ENCODE data around the gene NAPEPLD.

The NAPEPLD gene

DNA sequence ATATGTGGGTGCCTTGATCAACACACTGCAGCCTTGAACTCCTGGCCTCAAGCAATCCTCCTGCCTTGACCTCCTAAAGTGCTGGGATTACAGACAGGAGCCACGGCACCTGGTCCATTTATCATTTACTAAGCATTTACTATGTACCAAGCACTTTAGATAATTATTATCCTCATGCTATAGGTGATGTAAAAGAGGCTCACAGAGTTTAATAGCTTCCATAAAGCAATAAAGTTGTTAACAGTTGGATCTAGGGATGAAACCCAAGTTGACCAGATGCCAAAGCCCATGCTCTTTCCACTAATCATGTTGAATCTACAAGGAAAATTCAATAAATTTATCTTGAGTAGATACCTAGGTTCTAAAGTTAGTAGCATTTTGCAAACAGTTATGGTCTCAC, 5.0 kb downstream of the NAPEPLD start:
- no peak for DNase-seq (ENCODE audit: low spot score)

DNA sequence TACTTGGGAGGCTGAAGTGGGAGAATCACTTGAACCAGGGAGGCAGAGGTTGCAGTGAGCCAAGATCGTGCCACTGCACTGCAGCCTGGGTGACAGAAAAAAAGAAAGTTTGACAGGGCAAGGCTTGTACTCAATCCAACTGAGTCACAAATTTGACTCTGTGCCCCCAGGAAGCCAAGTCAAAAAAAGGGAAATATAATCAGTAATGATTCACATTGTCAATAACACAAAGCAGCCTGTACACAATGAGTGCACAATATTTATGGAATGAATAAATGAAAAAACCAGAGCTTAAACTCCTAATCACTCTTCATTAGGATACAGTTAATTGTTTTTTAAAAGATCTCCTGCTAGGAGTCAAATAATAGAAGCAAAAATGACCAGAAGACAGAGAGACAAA, 6.4 kb downstream of the NAPEPLD start:
- no peak for DNase-seq (ENCODE audit: low spot score)

DNA sequence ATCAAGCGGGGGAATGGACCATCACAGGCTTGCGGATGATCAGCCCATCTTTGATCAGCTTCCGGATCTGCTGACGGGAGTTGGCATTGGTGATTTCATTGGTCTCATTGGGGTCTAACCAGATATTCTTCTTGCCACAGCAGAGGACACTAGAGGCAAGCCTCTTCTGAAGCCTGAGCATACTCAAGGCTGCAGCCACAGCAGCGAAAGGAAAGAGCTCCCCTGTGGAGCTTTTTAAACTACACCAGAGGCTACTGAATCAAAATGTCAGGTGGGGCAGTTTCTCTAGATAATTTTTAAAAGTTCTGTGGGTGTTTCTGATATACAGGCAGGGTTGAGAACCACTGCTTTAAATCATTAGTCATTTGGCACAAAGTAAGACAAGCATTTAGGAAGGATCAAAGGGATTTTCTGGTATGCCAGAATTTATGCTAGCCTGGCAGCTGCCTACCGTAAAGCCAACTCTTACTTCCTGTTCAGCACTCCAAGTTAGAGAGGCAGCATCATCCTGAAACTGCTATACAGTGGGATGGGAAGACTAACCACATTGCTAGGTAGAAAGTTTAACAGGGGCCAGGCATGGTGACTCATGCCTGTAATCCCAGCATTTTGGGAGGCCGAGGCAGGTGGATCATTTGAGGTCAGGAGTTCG, 7.0 kb downstream of the NAPEPLD start:
- no peak for DNase-seq (ENCODE audit: low spot score)

DNA sequence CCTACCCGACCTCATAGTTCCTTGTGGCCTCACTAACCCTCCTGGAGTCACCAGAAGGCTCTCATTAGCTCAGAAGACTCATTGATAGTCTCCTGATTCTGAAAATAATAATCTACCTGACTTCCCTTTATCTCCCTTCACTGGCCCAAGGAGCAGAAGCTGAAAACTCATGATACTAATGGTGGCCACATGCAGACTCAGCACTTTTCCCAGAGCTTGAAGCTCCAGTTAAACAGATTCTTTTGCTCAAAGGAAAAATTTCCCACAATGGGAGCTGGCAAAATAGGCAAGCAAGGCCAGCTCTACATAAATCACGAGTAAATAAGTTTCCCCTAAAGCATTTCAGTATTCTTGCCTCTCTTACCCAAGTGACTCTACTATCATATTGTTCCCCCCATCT, 8.2 kb downstream of the NAPEPLD start:
- no peak for DNase-seq (ENCODE audit: low spot score)

DNA sequence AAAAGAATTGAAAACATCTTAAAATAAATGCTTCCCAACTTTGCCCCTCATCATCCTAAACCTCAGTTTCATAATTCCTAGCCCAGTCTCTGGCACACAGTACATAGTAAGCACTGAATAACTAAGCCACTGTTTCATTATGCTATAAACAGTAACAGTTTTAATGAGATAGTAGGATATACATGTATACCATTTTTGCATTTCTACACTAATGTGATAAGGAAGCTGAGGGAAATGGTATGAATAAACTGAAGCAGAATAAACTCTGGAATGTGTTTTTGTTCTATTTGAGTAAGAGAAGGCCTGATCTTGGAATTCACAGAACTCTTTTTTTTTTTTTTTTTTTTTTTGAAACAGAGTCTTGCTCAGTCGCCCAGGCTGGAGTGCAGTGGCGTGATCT, 8.8 kb downstream of the NAPEPLD start:
- no peak for DNase-seq (ENCODE audit: low spot score)

DNA sequence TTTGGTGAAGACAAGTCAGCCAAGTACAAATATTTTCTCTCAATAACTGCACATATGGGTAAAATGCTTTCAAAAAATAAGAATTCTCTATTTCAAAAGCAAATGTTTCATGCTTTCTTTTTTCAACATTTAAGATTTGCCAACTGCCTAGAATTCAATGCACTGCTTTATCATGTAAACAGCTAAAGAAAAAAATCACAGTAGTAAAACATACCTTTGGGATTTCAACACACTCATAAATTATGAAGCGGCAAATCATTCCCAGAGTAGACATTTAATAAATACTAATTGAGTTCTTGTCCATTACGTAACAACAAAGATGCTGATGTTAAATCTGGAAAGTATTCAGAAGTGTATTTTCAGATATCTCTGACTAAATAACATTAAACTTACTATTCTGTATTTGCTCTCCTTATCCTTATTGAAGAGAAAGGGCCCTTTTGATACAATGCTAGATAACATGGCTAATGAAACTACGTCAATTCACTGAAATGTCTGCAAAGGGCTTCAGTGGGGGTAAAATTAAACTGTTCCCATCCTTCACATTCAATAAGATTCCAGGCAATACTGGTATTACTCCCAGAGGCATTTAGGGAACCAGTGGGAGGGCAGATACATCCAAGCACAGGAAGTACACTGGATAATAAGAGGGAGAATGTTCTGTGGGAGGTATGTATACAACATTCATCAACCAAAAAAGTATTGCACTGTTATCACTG, 13.9 kb downstream of the NAPEPLD start:
- DNase-seq (ENCODE audit: low spot score) = no peak

DNA sequence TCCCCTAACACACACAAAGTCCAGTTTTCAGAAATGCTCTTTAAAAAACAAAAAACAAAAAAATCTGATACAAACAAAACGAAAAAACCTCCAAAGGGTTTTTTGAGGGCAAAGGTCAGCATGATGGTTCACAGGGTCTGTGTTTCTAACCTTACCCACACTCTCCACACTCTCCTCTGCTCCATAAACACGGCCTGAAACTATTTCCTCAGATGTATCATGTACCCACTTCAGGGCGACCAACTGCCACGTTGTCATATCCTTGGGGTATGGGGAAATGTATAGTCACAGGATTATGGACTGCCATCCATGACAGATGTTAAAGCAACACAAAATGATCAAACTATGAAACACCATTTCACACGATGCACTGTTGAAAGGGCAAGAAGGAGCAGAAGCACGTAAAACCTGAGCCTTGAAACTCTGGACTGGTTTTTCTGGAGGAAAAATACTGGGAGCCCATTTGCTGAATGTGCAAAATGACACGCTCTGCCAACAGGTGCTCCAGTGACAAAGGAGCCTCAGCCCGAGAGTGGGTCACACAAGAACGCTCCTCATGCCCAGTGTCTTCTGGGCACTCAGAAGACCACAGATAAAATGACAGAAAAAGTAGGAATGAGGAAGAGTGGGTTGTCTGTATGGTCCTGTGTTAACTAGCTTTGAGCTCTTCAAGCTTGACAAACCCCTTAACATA, 15.8 kb downstream of the NAPEPLD start:
- DNase-seq (ENCODE audit: low spot score) = no peak

DNA sequence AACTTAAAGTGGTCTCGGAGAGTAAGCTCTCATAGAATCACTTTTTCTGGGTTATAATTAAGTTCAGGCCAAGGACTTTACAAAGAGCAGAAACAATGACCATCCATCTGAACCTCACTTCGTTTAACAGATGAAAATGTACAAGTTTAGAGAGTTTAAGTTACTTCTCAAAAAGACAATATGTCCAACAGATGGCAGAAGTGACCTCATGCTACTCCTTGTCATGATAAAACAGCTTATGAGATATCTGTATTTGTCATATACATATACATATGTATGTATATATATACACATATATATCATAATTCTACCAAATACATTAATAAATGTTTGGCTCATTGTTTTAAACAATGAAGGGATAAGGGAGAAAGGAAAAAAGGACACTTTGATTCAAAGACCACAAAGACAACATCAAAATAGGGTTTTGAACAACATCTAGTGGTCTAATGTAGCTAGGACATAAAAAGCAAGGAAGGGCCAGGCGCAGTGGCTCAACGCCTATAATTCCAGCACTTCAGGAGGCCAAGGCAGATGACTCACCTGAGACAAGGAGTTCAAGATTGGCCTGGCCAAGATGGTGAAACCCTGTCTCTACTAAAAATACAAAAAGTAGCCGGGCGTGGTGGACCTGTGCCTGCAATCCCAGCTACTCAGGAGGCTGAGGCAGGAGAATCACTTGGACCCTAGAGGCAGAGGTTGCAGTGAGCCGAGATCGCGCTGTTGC, 17.8 kb downstream of the NAPEPLD start:
- no peak for DNase-seq (ENCODE audit: low spot score)

DNA sequence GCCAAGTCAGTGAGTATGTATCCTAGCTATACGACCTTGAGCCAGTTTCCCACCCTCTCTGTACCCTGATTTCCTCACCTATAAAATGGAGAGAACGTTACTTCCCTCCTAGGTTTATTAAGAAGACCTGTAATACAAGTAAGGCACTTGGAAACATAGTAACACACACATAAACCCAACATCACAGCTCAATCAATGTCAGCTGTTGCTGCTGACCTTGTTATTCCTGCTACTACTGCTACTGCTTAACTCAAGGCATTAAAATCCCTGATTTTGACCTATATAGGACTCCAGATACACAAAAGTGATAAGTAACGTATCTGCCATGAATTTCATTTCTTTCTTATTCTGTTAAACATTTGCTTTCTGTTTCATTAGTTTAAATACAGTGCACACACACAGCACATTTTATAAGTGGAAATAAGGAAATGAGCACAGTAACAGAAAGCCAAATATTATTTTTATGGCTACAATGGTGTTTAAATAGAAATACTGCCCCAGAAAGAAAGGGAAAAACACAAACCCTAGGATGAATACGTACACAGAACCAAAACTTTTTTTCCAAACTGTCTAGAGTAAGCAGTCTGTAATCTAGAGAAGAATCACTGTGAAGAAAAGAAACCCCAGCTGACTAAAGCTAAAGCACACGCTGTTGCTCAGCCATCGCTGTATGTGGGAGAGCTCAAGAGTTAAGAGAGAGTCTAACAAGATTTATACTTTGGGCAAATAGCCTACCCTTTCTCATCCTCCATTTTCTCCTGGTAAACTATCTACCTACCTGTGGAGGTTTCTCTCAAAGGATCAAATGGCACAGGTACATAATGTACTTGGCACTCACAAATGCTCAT, 19.0 kb downstream of the NAPEPLD start:
- no peak for DNase-seq (ENCODE audit: low spot score)

DNA sequence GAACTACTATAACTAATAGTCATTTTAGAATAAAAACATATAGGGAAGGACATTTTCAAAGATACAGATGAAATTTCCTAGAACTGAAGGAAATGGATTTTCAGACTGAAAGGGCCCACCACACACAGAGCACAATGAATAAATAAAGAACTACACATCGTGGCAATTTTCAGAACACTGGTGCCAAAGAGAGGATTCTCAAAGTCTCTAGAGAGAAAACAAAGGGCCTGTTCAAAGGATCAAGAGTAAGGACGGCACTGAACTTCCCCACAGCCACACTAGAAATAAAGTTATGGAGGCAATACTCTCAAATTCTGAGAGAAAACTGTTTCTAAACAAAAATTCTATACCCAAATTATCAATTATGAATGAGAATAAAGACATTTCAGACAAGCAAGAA, 21.9 kb downstream of the NAPEPLD start:
- DNase-seq (ENCODE audit: low spot score) = no peak

DNA sequence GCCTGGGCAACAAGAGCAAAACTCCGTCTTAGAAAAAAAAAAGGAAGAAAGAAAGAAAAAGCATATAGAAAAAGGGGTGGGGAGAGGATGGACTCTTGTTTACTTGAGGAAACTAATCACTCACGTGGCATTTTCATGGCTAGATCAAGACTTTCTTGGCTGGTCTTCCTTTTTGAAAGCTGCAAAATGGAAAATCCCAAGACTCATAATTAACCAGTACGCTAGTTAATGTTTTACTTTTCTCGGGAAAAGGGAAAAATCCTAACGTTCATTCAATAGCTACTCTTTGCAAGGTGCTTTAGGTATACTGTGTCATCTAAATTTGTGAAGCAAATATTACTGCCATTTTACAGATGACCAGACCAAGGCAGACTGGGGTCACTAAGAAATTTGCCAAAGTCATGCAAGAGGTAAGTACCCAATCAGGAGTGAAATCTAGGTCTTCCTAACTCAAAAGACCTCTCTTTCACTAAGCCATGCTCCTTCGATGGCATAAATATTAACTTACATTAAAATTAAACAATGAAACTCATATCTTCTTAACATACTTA, 24.4 kb downstream of the NAPEPLD start:
- DNase-seq (ENCODE audit: low spot score) = no peak

DNA sequence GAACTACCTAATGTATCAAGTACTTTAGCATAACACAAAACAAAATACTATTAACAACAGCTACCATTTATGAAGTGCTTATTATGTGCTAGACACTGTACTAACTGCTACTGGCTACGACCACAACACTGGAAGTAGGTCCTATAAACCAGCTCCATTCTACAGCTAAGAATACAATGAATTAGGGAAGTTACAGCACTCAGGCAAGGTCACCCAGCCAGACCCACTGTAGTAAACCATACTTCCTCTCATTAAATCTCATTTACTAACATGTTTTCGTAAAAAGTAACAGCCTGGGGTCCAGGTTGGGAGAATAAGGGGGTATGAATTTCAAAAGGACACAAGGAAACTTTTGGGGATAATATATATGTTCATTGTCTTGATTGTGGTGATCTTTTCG, 25.4 kb downstream of the NAPEPLD start:
- DNase-seq (ENCODE audit: low spot score) = no peak

DNA sequence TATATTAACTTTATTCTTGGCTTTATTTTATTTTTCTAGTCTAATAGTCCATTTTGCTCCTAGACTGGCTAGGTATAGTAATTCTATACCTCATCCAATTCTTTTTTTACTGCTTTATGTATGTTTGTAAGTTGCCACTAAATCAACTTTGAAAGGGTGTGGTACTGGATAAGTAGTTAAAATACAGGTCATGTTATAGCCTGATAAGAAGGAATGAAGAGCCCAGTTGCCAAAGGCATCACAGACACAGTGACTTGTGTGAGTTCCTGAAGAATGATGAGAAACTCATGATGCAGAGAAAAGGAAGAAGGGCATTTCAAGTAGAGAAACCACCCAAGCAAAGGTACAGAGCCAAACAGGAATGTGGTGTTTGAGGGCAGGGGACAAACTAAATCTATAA, 27.3 kb downstream of the NAPEPLD start:
- no peak for DNase-seq (ENCODE audit: low spot score)

DNA sequence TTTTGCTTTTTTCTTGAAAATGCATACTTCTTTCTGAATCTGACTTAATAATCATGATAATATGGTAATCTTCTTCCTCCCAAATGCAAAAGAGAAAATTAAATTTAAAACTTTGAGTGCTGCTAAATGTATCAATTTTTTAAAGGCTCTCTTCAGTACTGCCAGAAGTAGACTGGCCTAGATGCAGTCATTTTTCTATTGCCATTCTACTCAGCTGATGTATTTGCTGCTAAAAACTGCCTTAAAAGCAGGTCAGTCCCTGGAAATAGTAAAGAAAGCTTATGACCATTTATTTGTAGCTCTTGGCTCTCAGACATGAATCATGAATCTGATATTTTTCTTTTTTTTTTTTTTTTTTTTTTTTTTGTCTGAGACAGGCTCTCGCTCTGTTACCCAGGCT, 28.5 kb downstream of the NAPEPLD start:
- DNase-seq (ENCODE audit: low spot score) = no peak

DNA sequence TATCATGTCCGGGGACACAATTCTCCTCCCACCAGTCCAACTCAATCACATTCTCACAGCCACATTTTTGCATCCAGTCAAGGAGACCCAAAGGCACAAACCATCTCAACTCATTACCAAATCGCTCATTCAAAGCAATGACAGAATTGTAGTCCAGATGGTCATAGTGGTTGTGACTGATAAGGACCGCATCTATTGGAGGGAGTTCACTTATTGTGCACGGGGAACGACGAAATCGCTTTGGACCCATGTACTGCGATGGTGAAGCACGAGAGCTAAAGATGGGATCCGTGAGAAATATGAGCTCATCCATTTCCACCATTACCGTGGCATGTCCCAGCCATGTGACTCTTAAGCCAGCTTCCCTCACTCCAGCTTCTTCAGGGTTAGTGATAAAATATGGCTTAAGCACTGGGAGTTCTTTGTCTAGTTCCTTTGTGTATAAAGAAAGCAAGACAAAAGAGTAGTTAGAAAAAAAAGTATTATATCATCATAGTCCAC, 29.1 kb downstream of the NAPEPLD start:
- DNase-seq (ENCODE audit: low spot score) = no peak

DNA sequence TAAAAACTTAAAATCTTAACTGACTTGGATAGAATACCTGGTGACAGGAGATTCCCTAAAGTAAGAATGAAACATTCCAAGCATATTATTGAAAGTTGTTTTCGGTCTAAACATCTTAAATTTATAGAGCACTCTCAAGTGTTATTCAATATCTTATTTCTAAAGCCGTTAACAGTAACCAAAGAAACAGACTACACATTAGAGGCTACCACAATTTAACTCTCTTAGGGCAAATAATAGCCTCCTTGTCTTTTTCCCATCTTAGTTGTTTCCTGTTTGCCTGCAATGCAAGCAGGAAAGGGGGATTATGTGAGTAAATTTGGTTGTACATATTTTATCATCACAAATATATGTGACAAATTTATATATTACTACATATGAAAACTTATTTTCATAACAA, 31.4 kb downstream of the NAPEPLD start:
- no peak for DNase-seq (ENCODE audit: low spot score)

DNA sequence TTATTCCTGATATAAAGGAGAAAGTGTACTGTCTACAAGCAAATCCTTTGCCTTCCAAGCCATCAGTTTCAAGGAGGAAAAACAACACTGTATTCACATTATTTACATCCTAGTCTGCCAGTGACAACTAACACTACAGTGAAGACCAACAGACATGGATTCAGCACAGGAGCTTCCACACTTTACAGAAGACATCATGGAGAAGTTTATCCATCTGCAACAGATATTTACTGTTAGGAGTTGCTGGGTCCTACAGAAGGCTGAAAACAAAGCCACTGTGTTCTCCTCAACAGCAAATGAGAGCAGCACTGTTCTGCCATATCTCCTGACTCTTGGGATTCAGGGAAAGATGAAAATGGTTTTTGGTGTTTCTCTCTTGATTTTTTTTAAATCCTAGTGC, 31.9 kb downstream of the NAPEPLD start:
- DNase-seq (ENCODE audit: low spot score) = no peak

DNA sequence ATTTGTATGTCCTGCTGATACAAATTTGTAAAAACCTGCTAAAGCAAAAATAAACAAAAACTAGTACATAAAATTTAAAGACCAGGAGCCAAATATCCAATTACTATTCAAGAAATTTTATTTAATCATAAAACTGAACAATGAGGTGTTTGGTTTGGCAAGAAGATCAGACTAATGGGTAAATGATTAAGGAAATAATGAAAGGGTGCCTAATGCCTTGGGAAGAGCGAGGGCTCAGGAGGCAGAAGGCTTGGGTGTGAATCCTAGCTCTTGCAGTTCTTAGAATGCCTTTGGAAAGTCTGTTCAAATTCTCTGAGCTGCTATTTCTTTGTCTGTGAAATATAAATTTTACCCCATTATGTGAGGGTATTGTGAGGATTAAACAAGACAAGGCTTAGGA, 32.4 kb downstream of the NAPEPLD start:
- no peak for DNase-seq (ENCODE audit: low spot score)

DNA sequence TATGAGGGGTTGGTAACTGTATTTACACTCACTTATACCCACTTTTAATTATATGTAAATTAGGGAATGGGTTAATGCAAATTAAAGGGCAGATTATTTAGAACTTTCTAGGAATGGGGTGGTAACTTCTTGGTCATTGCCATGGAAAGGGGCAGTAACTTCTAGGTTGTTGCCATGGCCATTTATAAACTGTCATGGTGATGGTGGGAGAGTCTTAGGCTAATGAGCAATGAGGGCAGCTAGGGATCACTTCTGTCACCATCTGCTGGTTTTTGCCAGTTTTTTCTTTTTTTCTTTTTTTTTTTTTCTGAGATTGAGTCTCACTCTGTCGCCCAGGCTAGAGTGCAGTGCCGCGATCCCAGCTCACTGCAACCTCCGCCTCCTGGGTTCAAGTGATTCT, 33.1 kb downstream of the NAPEPLD start:
- DNase-seq (ENCODE audit: low spot score) = no peak

DNA sequence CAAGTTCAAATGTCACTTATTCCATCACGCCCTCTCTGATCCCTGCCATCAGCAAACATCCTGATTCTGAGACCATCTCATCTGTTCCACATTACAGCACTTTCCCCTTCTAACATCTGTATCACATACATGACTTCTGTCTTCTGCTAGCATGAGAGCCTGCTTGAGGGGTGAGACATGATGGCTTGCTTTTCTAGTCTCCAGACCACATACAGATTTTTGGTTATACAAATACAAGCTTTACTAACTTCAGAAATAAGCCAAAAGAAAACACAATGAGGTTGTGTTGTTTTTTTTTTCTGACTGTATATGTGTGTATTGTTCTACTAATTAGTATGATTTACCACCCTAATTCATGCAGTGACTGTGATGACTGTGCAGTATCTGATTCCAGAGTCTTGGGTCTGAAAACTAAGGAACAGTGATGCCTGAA, 34.3 kb downstream of the NAPEPLD start:
- DNase-seq (ENCODE audit: low spot score) = no peak

DNA sequence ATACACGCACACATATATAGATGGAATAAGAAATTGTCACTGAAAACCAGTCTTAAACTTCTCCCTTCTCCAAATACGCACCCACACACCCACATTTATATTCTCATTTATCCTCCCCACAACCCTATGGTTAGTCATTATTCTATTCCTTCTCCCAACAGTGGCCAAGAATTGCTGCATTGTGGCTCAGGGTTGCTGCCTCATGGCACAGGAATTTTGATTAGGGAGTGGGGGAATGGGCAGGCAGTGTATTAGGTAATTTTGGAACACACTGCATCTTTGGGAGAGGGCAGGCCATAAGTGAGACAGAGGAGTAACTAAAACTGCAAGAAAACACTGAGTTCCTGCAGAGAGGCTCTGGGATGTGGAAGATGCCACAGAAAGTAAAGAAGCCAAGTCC, 35.7 kb downstream of the NAPEPLD start:
- no peak for DNase-seq (ENCODE audit: low spot score)

All from NAMALWA (cell line).